GM18517 (cell line): ENCODE measurements around the gene ZNF497.
"Not testable (repeated sequence)": the region's sequence is repeated elsewhere in the genome, so short reads cannot be mapped to it uniquely, and the experiment has no call there.

Experiments used
- ATAC-seq: cut with Tn5 transposase; IDR thresholded peaks from one replicate; pipeline ENCODE4 v1.9.1; 2021; ENCODE audit warnings: mild to moderate bottlenecking, moderate library complexity; ENCODE audit not compliant: unreplicated experiment

Gene ZNF497

GRCh38 chr19:58350001-58350861 is 12.3 kb downstream of the ZNF497 start:
- ATAC-seq: no peak

GRCh38 chr19:58349590-58349989 is 13.0 kb downstream of the ZNF497 start:
- ATAC-seq: no peak

GRCh38 chr19:58348080-58348479 is 14.5 kb downstream of the ZNF497 start:
- not testable (repeated sequence) for ATAC-seq

- peak; percentile 81 for ATAC-seq
Measured at GRCh38 chr19:58346961-58347929, 15.3 kb downstream of the ZNF497 start.

GRCh38 chr19:58345558-58345957 is 17.0 kb downstream of the ZNF497 start:
- no peak for ATAC-seq

GRCh38 chr19:58338825-58339558 is 23.6 kb downstream of the ZNF497 start:
- no peak for ATAC-seq

GRCh38 chr19:58338336-58338735 is 24.2 kb downstream of the ZNF497 start:
- no peak for ATAC-seq

GRCh38 chr19:58336820-58337219 is 25.7 kb downstream of the ZNF497 start:
- ATAC-seq: no peak

GRCh38 chr19:58336216-58336615 is 26.3 kb downstream of the ZNF497 start:
- ATAC-seq: no peak

GRCh38 chr19:58335630-58336029 is 26.9 kb downstream of the ZNF497 start:
- ATAC-seq: no peak

GRCh38 chr19:58334691-58335249 is 27.8 kb downstream of the ZNF497 start:
- ATAC-seq: no peak

- no peak for ATAC-seq
Measured at GRCh38 chr19:58332697-58333096, 29.9 kb downstream of the ZNF497 start.

- no peak for ATAC-seq
Measured at GRCh38 chr19:58330458-58330857, 32.1 kb downstream of the ZNF497 start.

GRCh38 chr19:58328999-58329398 is 33.6 kb downstream of the ZNF497 start:
- no peak for ATAC-seq

- peak; percentile 65 for ATAC-seq
Measured at GRCh38 chr19:58326914-58327726, 35.4 kb downstream of the ZNF497 start, which contains the start of gene ZSCAN22. ZSCAN22 (plus strand) TSS chr19:58326994; CDS start chr19:58334803, 7,809 bp downstream.

- ATAC-seq: no peak
Measured at GRCh38 chr19:58326501-58326913, 36.0 kb downstream of the ZNF497 start.

- ATAC-seq: no peak
Measured at GRCh38 chr19:58325311-58326022, 37.1 kb downstream of the ZNF497 start.

- no peak for ATAC-seq
Measured at GRCh38 chr19:58319241-58319640, 43.3 kb downstream of the ZNF497 start.

- ATAC-seq: no peak
Measured at GRCh38 chr19:58318297-58318696, 44.3 kb downstream of the ZNF497 start.
